Measurements from ENCODE around the gene NCBP1. TPM values are rescaled to one million over a fixed set of nuclear protein-coding genes. Genes with fewer than 3 reads are reported as not detected.

The NCBP1 gene
- total and polyA plus RNA-seq, 9 of the 15 experiments (the other 6 are each of a cell fraction or from before 2014, with no cell fraction given) = 29.4 to 69.7 (median 57.5) TPM

GRCh38 chr9:97660847-97661246, 27.2 kb downstream of the NCBP1 start (continued):
- TF ChIP-seq ZNF655 (CRISPR knock-in tag; IDR thresholded peaks at IDR 0.05) (no peak), RBM25 (IDR thresholded peaks at IDR 0.05; ENCODE audit: low read depth, low read length, severe bottlenecking) (no peak), ZNF778 (CRISPR knock-in tag; IDR thresholded peaks at IDR 0.05) (no peak), MYBL2 (IDR thresholded peaks at IDR 0.05; ENCODE audit: low read depth) (no peak), MYBL2 (CRISPR knock-in tag; IDR thresholded peaks at IDR 0.05; ENCODE audit: borderline replicate concordance) (no peak), MTA1 (IDR thresholded peaks at IDR 0.05; ENCODE audit: borderline replicate concordance) (no peak), PREB (CRISPR knock-in tag; IDR thresholded peaks at IDR 0.05) (no peak), MYC (IDR thresholded peaks at IDR 0.05; ENCODE audit: low read depth, low read length) (no peak), MYC (CRISPR knock-in tag; IDR thresholded peaks at IDR 0.05; ENCODE audit: borderline replicate concordance, low read depth) (no peak), CC2D1A (IDR thresholded peaks at IDR 0.05) (no peak)

DNA sequence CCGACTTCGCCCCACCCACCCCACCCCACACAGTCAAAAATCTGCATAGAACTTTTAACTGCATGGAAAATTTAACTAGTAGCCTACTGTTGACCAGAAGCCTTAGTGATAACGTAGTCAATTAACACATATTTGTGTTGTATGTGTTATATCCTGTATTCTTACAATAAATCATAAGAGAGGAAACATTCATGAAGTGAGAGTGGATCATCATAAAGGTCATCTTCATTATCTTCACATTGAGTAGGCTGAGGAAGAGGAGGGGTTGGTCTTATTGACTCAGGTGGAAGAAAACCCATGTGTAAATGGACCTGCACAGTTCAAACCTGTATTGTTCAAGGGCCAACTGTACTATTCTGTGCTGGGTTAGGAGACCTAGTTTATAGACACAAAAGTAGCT, 32.1 kb downstream of the NCBP1 start:
- Histone ChIP-seq H3K9me3 (replicated peaks; ENCODE audit: control insufficient read depth, insufficient read depth, low read depth, low read length) (no peaks in the 10 kb centered on the region), H3K36me3 (ENCODE audit: control insufficient read depth, insufficient read depth, low read length) (peaks cover 97% of the 10 kb centered on the region), H3K4me1 (replicated peaks in 1 of 2; ENCODE audit: control insufficient read depth in 2 of 2, insufficient read depth in 2 of 2, low read length in 2 of 2) (no peaks in the 10 kb centered on the region), H3K9ac (ENCODE audit: insufficient read depth in 1 of 2, low read depth in 2 of 2, low read length in 2 of 2) (no peak overlapping the region), H3K79me2 (ENCODE audit: control insufficient read depth, insufficient read depth, low read length) (no peaks in the 10 kb centered on the region), H2AFZ (ENCODE audit: low read depth, low read length) (no peak overlapping the region), H3K4me2 (ENCODE audit: insufficient read depth, low read length) (no peak overlapping the region), H4K20me1 (replicated peaks; ENCODE audit: control insufficient read depth, insufficient read depth, low read length) (no peaks in the 10 kb centered on the region), H3K4me3 (no peak overlapping the region), H3K9me1 (ENCODE audit: control insufficient read depth, insufficient read depth, low read length) (no peaks in the 10 kb centered on the region), H3K27me3 (ENCODE audit: control insufficient read depth in 2 of 2, insufficient read depth in 2 of 2, low read length in 2 of 2) (no peaks in the 10 kb centered on the region), H3K27ac (ENCODE audit: extremely low read depth, low read depth, low read length) (no peak overlapping the region)
- in situ Hi-C loops (cut with MboI) = no loop called here
- WGBS (ENCODE audit: insufficient coverage, low coverage, missing lambda C conversion rate) = 97% methylated on average over 3 of the region's 3 CpGs
- no peak for ATAC-seq
- no TSS peak for BruUV-seq (replicated peaks)
- no peak for TF ChIP-seq EP300 (IDR thresholded peaks at IDR 0.05; ENCODE audit: low read length)
- no peak for TF ChIP-seq THAP7 (CRISPR knock-in tag; IDR thresholded peaks at IDR 0.05)
- TF ChIP-seq ID3 (CRISPR knock-in tag; IDR thresholded peaks at IDR 0.05) = no peak
- no peak for TF ChIP-seq ID3 (tag; IDR thresholded peaks at IDR 0.05)
- TF ChIP-seq NCOA4 (IDR thresholded peaks at IDR 0.05; ENCODE audit: partially characterized antibody) = no peak
- no peak for TF ChIP-seq LEF1 (IDR thresholded peaks at IDR 0.05)
- TF ChIP-seq BHLHE40 (IDR thresholded peaks at IDR 0.05; ENCODE audit: low read length) = no peak
- no peak for TF ChIP-seq DMBX1 (CRISPR knock-in tag; IDR thresholded peaks at IDR 0.05; ENCODE audit: borderline replicate concordance)
- FAIRE-seq = no peak
- ChIA-PET POLR2A (no interaction called here), CTCF (ENCODE audit: low intra/inter-chr PET ratio) (no interaction called here)
- no peak for DNase-seq (ENCODE audit: extremely low read depth in 1 of 4, low spot score in 3 of 4)
- intact Hi-C loops (cut with micrococcal nuclease) = no loop called here
